WERI-Rb-1 (cell line): Measurements from ENCODE around the gene CCL4.
"Not testable (repeated sequence)": the region's sequence is repeated elsewhere in the genome, so short reads cannot be mapped to it uniquely, and the experiment has no call there.

Experiments
- DNase-seq: peaks from one replicate; pipeline ENCODE4 v3.0.0-alpha.2; 2020
- H3K27ac ChIP-seq: fragments of 250-450 bp; sonication (Bioruptor Pico); 2 replicates; pipeline ENCODE4 v1.5.1; 2020; ENCODE audit warnings: mild to moderate bottlenecking, moderate library complexity
- H3K27me3 ChIP-seq: fragments of 250-450 bp; sonication (Bioruptor Pico); 2 replicates; pipeline ENCODE4 v1.5.1; 2021; ENCODE audit warnings: mild to moderate bottlenecking, low read depth, moderate library complexity; ENCODE audit not compliant: insufficient read depth, severe bottlenecking
- H3K36me3 ChIP-seq: fragments of 250-450 bp; sonication (Bioruptor Pico); 2 replicates; pipeline ENCODE4 v1.5.1; 2020; ENCODE audit warnings: mild to moderate bottlenecking, moderate library complexity
- H3K4me3 ChIP-seq: 2 replicates; pipeline ENCODE4 v1.5.1; 2011; ENCODE audit warnings: low read depth, mild to moderate bottlenecking, control low read depth, low read length
- H3K9me3 ChIP-seq: fragments of 250-450 bp; sonication (Bioruptor Pico); 2 replicates; pipeline ENCODE4 v1.5.1; 2021; ENCODE audit warnings: mild to moderate bottlenecking, moderate library complexity; ENCODE audit not compliant: severe bottlenecking
- TF ChIP-seq, protein P1 (sequence below): IDR thresholded peaks from 2 replicates; pipeline ENCODE4 v1.5.1; 2011; ENCODE audit warnings: low read depth, mild to moderate bottlenecking, control low read depth, inconsistent platforms, low read length

CCL4 gene

GRCh38 chr17:36086791-36087190, 16.8 kb upstream of the CCL4 start:
- TF ChIP-seq, protein P1, sequence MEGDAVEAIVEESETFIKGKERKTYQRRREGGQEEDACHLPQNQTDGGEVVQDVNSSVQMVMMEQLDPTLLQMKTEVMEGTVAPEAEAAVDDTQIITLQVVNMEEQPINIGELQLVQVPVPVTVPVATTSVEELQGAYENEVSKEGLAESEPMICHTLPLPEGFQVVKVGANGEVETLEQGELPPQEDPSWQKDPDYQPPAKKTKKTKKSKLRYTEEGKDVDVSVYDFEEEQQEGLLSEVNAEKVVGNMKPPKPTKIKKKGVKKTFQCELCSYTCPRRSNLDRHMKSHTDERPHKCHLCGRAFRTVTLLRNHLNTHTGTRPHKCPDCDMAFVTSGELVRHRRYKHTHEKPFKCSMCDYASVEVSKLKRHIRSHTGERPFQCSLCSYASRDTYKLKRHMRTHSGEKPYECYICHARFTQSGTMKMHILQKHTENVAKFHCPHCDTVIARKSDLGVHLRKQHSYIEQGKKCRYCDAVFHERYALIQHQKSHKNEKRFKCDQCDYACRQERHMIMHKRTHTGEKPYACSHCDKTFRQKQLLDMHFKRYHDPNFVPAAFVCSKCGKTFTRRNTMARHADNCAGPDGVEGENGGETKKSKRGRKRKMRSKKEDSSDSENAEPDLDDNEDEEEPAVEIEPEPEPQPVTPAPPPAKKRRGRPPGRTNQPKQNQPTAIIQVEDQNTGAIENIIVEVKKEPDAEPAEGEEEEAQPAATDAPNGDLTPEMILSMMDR, result no peak
- Histone ChIP-seq H3K36me3 (no peaks in the 10 kb centered on the region), H3K9me3 (no peaks in the 10 kb centered on the region), H3K27me3 (no peaks in the 10 kb centered on the region), H3K4me3 (no peak overlapping the region), H3K27ac (no peak overlapping the region)
- DNase-seq, result no peak

GRCh38 chr17:36087471-36087870, 16.2 kb upstream of the CCL4 start:
- not testable (repeated sequence) for H3K9me3 ChIP-seq, H3K36me3 ChIP-seq, H3K4me3 ChIP-seq, DNase-seq, H3K27me3 ChIP-seq, H3K27ac ChIP-seq

GRCh38 chr17:36087897-36088572, 15.6 kb upstream of the CCL4 start:
- not testable (repeated sequence) for H3K27me3 ChIP-seq, H3K27ac ChIP-seq

GRCh38 chr17:36088670-36089338, 14.8 kb upstream of the CCL4 start:
- Histone ChIP-seq H3K27ac (no peak overlapping the region), H3K36me3 (no peaks in the 10 kb centered on the region)
- TF ChIP-seq, protein P1, result no peak

More at GRCh38 chr17:36087897-36088572, 15.6 kb upstream of the CCL4 start:
- not testable (repeated sequence) for H3K9me3 ChIP-seq, H3K4me3 ChIP-seq, H3K36me3 ChIP-seq, DNase-seq

GRCh38 chr17:36089339-36089865, 14.2 kb upstream of the CCL4 start:
- DNase-seq, result no peak
- H3K9me3 ChIP-seq, result no peaks in the 10 kb centered on the region
- no peak overlapping the region for H3K27ac ChIP-seq
- TF ChIP-seq, protein P1, result no peak
- no peaks in the 10 kb centered on the region for H3K27me3 ChIP-seq
- no peaks in the 10 kb centered on the region for H3K36me3 ChIP-seq
- H3K4me3 ChIP-seq, result no peak overlapping the region

More at GRCh38 chr17:36088670-36089338, 14.8 kb upstream of the CCL4 start:
- DNase-seq, result no peak
- H3K27me3 ChIP-seq, result no peaks in the 10 kb centered on the region
- no peaks in the 10 kb centered on the region for H3K9me3 ChIP-seq
- H3K4me3 ChIP-seq, result no peak overlapping the region

DNA sequence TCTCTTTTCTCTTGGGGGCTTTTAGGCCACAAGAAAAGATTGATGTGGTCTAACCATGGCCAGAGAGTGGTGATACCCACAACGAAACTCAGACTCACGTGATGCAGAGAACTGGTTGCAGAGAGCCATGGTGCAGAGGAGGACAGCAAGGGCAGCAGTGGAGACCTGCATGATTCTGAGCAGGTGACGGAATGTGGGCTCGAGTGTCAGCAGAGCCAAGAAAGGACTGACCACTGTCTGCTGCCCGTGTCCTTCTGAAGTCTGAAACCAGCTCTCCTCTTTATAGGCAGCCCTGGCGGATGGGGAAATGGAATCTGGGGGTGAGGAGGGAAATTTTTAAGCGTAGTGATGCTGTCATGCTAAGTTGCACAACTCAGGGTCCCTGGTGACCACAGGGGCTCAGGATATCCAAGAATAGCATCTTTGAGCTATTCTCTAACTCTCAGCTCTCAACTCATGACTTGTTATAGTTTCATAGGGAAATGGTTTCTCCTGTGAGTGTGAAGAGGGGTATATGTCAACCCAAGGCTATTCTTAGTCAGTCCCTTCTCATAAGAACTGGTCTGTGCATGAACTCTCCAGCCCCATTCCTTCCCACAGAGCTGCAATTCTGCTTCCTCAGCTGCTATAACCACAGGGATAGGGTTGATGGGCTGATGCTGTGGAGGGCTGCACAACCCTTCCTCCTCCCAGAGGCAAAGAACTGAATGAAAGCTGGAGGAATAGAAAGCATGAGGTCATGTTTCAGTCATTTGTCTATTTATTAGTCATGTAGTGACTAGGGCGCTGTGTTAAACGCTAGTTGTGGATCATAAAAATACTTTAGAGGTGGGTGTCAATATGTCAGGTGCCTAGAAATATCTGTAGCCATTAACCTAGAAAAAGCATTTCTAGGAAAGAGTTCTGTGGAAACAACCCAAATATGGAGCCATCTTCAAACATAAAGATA, 13.5 kb upstream of the CCL4 start, which contains the start of gene CCL3:
Gene CCL3 (minus strand): TSS at position 256 of the 949 bp plus-strand sequence. CDS start 85 bp downstream, at position 171.
- H3K9me3 ChIP-seq, result no peaks in the 10 kb centered on the region
- H3K27ac ChIP-seq, result no peak within 1 kb of the TSS
- no peaks in the 10 kb centered on the region for H3K36me3 ChIP-seq
- DNase-seq, result no peak
- no peak within 1 kb of the TSS for H3K4me3 ChIP-seq
- no peaks in the 10 kb centered on the region for H3K27me3 ChIP-seq
- TF ChIP-seq, protein P1, result no peak
